Panc1 (cell line): ENCODE results near the gene ARPC5L. TPM values are rescaled to one million over a fixed set of nuclear protein-coding genes. Genes with fewer than 3 reads are reported as not detected.

Experiments used
- ATAC-seq: fragments of 200-7000 bp; cut with Tn5 transposase; 2 replicates; pipeline ENCODE4 v1.9.1; 2020; ENCODE audit warnings: mild to moderate bottlenecking, moderate library complexity
- BruUV-seq: library from RNA; stranded (reverse); fragments of 400-500 nt; replicated peaks from 2 replicates; lab custom pipeline; 2021; lab: Mats Ljungman, UMichigan
- CTCF ChIA-PET: fragments of 300-600 bp; sonication (Branson Sonifier 250); formaldehyde crosslinking; loops from one replicate; lab custom pipeline; 2022; ENCODE audit warnings: antibody characterized with exemption; lab: Charles Lee
- POLR2A ChIA-PET: fragments of 300-600 bp; sonication (Branson Sonifier 250); formaldehyde crosslinking; loops from one replicate; lab custom pipeline; 2022; ENCODE audit warnings: antibody characterized with exemption; lab: Charles Lee
- DNase-seq: peaks from one replicate; pipeline ENCODE4 v3.0.0-alpha.2; 2010; ENCODE audit warnings: low read depth, low spot score
- H3K27ac ChIP-seq: 2 replicates; pipeline ENCODE4 v1.5.1; 2011; ENCODE audit warnings: mild to moderate bottlenecking, low read length, inconsistent platforms
- H3K27me3 ChIP-seq: fragments of 200-500 bp; sonication (Bioruptor generic); 2 replicates; pipeline ENCODE4 v1.6.0; 2014; ENCODE audit warnings: low read length, inconsistent platforms; ENCODE audit not compliant: control insufficient read depth, insufficient read depth
- H3K36me3 ChIP-seq: fragments of 200-500 bp; sonication (Bioruptor generic); 2 replicates; pipeline ENCODE4 v1.5.1; 2014; ENCODE audit warnings: inconsistent platforms, mild to moderate bottlenecking, low read length, moderate library complexity; ENCODE audit not compliant: control insufficient read depth, insufficient read depth
- H3K4me1 ChIP-seq: 2 replicates; pipeline ENCODE4 v1.5.1; 2011; ENCODE audit warnings: inconsistent platforms, mild to moderate bottlenecking, low read length, moderate library complexity; ENCODE audit not compliant: control insufficient read depth, insufficient read depth
- H3K4me3 ChIP-seq, 2 experiments: 2 replicates each; pipeline ENCODE4 v1.5.1; 2011 to 2012; ENCODE audit warnings: low read depth in 2 of 2, low read length in 2 of 2, mild to moderate bottlenecking in 2 of 2, inconsistent platforms in 1 of 2, moderate library complexity in 1 of 2
- H3K9me3 ChIP-seq: fragments of 200-500 bp; sonication (Bioruptor generic); 2 replicates; pipeline ENCODE4 v1.5.1; 2014; ENCODE audit warnings: low read depth, mild to moderate bottlenecking, inconsistent platforms, low read length, moderate library complexity; ENCODE audit not compliant: control insufficient read depth, insufficient read depth
- CTCF ChIP-seq: fragments of 450-650 bp; IDR thresholded peaks from 2 replicates; pipeline ENCODE4 v1.5.1; 2017; ENCODE audit warnings: mild to moderate bottlenecking
- POLR2AphosphoS5 ChIP-seq: IDR thresholded peaks from 2 replicates; pipeline ENCODE4 v1.6.1; 2012; ENCODE audit warnings: mild to moderate bottlenecking, low read depth, low read length, moderate library complexity
- REST ChIP-seq, 2 experiments: IDR thresholded peaks; 2 replicates each; pipeline ENCODE4 v1.6.1; 2011 to 2012; ENCODE audit warnings: low read depth in 2 of 2, control low read depth in 1 of 2, low read length in 1 of 2, mild to moderate bottlenecking in 1 of 2, moderate library complexity in 1 of 2; ENCODE audit not compliant: insufficient read depth in 1 of 2
- SIN3A ChIP-seq: IDR thresholded peaks from 2 replicates; pipeline ENCODE4 v1.6.1; 2012; ENCODE audit warnings: low read depth, mild to moderate bottlenecking, low read length, moderate library complexity, borderline replicate concordance; ENCODE audit not compliant: insufficient read depth
- TCF7L2 ChIP-seq: IDR thresholded peaks from 2 replicates; pipeline ENCODE4 v1.6.1; 2011; ENCODE audit warnings: mild to moderate bottlenecking, low read depth, low read length, inconsistent platforms
- in situ Hi-C: cut with HindIII; loops from 2 replicates; pipeline ENCODE4 v1.10.0; 2016; ENCODE audit warnings: low sequenced_read_pairs, low pct_unique_long_range_greater_than_20kb
- intact Hi-C: fragments of 100-400 bp; cut with micrococcal nuclease; formaldehyde crosslinking; loops from one replicate; pipeline ENCODE4 v1.10.0; 2022; ENCODE audit not compliant: unreplicated experiment
- total RNA-seq: library from RNA; stranded (reverse); gene quantifications from one replicate; pipeline ENCODE4 v1.2.1, GENCODE V29; 2021; ENCODE audit not compliant: unreplicated experiment

ARPC5L gene
- total RNA-seq, 1 experiment from 2014 or later = 39.6 TPM

- Histone ChIP-seq H3K9me3 (no peaks in the 10 kb centered on the region), H3K27me3 (no peaks in the 10 kb centered on the region), H3K36me3 (no peaks in the 10 kb centered on the region), H3K27ac (no peak overlapping the region), H3K4me1 (no peaks in the 10 kb centered on the region), H3K4me3 (no peak overlapping the region)
- no peak for DNase-seq
- TF ChIP-seq REST (IDR thresholded peaks at IDR 0.05; ENCODE audit: insufficient read depth in 1 of 2, low read depth in 2 of 2, low read length in 1 of 2) (no peak), POLR2AphosphoS5 (no peak), SIN3A (no peak), TCF7L2 (no peak), CTCF (no peak)
- no TSS peak for BruUV-seq
- ChIA-PET POLR2A (no interaction called here), CTCF (interaction anchor here (0.7 to 1.8 kb wide), 5 partner anchors 7 to 64 kb away, joined by 3 to 9 read pairs (median 7); partner anchors contain the start of genes OLFML2A and WDR38)
- in situ Hi-C loops (no loop called here), intact Hi-C loops (no loop called here)
- no peak for ATAC-seq
Observed at GRCh38 chr9:124841075-124841821, 20.7 kb upstream of the ARPC5L start.

GRCh38 chr9:124843456-124844034 is 18.4 kb upstream of the ARPC5L start:
- intact Hi-C loops = no loop called here
- CTCF ChIA-PET = interaction anchor here (1.3 kb wide), 1 partner anchor 9 kb away, joined by 4 read pairs; no protein-coding TSS in a partner anchor
- no TSS peak for BruUV-seq

More at GRCh38 chr9:124843456-124844034, 18.4 kb upstream of the ARPC5L start:
- in situ Hi-C loops = no loop called here
- TF ChIP-seq REST (IDR thresholded peaks at IDR 0.05; ENCODE audit: insufficient read depth in 1 of 2, low read depth in 2 of 2, low read length in 1 of 2) (no peak), SIN3A (no peak), POLR2AphosphoS5 (no peak), CTCF (no peak), TCF7L2 (no peak)
- no peaks in the 10 kb centered on the region for H3K36me3 ChIP-seq
- no peak overlapping the region for H3K27ac ChIP-seq
- H3K4me3 ChIP-seq = no peak overlapping the region
- POLR2A ChIA-PET = interaction anchor here (0.6 kb wide), 1 partner anchor 48 kb away, joined by 3 read pairs; no protein-coding TSS in a partner anchor
- H3K27me3 ChIP-seq = no peaks in the 10 kb centered on the region
- H3K4me1 ChIP-seq = no peaks in the 10 kb centered on the region
- ATAC-seq = no peak
- no peaks in the 10 kb centered on the region for H3K9me3 ChIP-seq
- DNase-seq = no peak
